Measurements from ENCODE around the gene UBE2F.
"Not testable (repeated sequence)": the region's sequence is repeated elsewhere in the genome, so short reads cannot be mapped to it uniquely, and the experiment has no call there.

UBE2F gene

DNA sequence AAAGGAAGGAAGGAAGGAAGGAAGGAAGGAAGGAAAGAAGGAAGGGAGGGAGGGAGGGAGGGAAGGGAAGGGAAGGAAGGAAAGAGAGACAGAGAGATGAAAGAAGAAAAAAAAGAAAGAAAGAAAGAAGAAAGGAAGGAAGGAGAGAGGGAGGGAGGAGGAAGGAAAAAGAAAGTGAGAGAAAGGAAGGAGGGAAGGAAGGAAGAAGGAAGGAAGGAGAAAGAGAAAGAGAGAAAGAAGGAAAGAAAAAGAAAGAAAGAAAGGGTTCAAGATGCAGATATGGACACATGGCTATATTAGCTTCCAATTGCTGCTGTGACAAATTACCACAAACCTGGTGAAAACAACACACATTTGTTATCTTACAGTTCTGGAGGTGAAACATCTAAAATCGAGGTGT is 20.4 kb upstream of the UBE2F start:
- DNase-seq, result no peak

- DNase-seq, result not testable (repeated sequence)
Observed at GRCh38 chr2:237951354-237951753, 15.5 kb upstream of the UBE2F start.

DNA sequence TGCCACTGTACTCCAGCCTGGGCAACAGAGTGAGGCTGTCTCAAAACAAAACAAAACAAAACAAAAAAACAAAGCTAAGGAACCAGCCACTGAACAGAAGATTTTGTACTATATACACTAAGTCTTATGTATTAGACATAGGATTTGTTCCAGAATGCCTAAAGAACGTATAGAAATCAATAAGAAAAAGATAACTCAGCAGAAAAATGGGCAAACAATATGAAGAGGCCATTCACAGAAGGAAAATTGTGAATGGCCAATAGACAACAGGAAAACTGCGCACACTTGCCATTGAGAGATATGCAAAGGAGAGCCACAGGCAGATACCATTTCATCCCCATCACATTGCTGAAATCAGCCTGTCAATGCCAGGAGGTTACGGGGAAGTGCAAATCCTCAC is 14.9 kb upstream of the UBE2F start:
- DNase-seq, result no peak

DNA sequence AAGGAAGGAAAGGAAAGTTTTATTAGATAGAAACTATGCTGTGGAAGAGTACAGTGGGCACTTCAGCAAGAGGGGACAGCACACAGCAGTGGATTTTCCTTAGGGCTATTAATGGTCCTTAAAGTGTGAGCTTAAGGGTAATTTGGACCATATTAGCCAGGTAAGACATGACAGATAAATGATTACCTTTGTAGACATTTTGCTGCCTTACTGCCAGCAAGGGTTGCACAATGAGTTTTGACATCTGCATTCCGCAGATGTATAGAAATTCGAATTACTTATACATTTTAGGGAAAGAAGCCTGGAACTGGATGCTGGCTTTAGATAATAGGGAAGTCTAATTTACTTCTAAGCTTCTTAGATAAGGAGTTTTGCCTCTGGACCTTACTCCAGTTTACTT is 14.0 kb upstream of the UBE2F start:
- DNase-seq, result no peak

DNA sequence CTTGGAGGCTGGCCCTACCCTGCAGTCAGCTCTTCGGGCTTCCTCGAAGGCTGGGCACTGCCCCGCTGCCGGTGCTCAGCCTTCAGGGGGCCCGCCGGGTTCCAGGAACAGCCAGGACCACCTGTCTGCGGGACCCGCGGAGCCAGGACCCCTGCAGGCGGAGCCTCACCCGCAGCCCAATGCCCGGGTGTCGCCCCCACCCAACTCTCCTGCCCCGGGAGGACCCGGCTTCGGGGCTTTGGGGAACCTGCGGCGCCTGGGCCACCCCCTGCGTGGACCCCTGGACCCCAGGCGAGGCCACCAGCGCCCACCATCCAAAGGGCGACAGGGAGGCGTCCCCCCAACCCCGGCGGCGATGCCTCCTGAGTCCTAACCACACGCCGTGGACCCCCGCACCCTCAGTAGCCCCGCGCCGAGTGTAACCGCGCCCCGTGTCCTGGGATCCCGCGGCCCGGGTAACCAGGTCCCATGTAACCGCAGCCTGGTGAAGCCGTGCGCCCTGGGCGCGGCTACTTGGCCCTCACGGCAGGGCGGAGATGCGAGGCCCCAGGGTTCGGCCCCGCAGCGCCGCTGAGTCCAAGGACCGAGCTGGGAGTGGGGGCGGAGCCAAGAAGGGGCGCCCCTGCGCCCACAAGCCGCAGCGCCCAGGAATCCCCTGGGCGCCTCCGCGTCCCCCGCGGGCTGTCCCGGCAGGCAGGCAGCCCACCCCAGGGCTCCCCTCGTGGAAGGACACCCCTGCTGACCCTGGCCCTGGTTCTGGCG is 11.0 kb upstream of the UBE2F start:
- DNase-seq, result no peak

DNA sequence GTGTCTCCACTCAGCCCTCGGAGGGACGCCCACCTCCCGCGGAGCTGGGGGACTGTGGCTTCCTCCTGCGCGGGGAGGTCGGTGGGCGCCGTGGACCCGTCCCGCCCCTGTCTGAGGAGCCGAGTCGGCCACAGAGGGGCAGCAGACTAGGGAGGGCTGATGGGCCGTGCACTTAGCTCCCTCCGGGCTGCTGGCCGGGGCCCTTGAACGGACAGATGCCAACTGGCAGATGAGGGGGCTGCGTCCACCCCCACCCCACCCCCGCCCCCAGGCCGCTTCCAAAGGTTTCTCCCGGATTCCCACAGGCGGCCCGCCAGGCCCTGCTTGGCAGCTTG is 10.4 kb upstream of the UBE2F start:
- no peak for DNase-seq

DNA sequence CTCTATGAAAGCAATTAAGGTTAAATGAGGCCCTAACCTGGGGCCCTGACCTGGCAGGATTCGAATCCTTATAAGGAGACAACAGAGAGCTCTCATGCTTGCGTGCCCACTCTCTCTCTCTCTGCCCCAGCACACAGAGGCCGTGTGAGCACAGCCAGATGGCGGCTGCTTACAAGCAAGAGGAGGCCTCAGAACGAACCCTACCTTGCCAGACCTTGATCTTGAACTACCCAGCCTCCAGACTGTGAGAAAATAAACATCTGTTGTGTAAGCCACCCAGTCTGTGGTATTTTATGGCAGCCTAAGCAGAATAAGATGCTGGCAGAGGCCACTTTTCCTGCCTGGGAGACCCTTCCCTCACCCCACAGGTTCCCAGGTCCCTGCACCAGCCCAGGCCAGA is 5.2 kb upstream of the UBE2F start:
- DNase-seq, result no peak

- no peak for DNase-seq
Observed at GRCh38 chr2:237962432-237963084, 4.3 kb upstream of the UBE2F start.

GRCh38 chr2:237963490-237963991 is 3.3 kb upstream of the UBE2F start:
- DNase-seq, result not testable (repeated sequence)

DNA sequence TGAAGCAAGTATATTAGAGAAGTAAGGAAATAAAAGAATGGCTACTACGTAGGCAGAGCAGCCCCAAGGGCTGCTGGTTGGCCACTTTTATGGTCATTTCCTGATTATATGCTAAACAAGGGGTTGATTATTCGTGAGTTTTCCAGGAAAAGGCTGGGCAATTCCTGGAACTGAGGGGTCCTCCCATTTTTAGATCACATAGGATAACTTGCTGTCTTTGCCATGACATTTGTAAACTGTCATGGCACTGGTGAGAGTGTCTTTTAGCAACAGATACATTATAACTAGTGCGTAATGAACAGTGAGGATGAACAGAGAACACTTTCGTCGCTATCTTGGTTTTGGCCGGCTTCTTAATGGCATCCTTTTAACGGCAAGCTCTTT is 2.6 kb upstream of the UBE2F start:
- DNase-seq, result no peak

DNA sequence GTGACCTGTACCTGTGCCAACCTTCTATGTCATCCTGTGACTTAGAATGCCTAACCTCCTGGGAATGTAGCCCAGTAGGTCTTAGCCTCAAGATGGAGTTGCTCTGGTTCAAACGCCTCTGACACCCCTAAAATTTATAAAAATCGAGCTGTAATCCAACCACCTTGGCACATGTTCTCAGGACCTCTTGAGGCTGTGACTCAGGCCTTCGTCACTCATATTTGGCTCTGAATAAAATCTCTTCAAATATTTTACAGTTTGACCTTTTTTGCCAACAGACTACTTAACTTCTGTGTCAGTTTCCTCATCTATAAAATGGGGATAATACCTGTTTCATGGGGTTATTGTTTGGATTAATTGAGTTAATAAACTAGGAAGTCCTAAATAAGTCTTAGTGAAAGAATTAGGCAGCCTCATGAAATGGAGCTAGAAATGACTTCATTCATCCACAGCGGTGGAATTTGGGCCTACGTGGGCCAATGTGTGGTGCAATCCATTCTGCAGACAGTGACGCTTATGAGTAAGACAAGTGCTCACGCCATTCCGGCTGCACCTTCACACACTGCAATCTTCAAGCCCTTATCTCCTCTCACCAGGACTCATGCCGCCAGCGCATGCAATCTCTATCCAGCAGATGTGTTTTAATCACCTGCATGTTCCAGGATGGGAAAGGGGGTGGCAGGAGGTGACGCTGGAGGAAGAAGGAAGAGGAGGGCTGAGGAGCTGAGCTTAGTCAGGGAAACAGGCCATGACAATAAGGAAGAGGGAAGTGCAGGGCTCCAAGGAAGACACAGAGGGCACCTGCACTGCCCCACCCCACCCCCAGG is 2.0 kb upstream of the UBE2F start:
- no peak for DNase-seq

GRCh38 chr2:237965844-237966243 is 970 bp upstream of the UBE2F start:
- DNase-seq, result not testable (repeated sequence)

GRCh38 chr2:237966250-237966564 is 607 bp upstream of the UBE2F start:
- DNase-seq, result no peak

GRCh38 chr2:237967463-237967951 is 693 bp downstream of the UBE2F start:
- no peak for DNase-seq

DNA sequence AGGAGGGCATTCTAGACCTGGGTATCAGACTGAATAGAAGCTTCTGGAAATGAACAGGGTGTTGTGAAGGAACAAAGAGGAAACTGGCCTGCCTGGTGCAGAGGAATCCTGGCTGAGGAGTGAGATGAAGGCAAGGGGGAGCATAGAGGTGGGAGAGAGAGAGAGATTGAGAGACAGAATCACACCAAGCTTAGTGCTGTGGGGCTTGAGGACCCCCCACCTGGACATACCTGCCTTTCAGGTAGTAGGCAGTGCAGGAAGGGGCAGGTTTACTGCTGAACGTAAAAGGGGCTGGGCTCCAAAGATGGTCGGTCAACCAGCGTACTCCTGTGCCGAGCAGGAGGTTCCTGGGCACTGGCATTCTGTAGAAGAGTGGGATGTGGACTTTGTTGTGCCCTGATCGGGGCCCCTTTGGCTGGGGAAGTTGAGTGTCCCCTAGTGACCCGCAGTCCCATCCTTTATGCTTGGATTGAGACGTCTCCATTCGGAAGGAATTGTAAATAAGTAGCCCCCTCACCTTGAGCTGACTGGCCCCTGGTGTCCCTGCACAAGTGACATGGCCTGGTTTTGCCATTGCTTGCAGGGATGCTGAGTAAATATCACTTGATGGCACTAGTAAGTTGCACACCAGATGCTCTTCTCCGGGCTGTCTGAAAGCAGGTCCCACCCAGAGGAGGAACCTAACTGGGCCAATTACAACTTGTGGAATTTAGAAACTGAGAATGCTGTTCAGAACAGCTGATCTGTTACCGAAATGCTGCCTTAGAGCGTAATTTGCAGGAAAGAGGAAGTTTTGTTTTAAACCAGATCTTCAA is 1.4 kb downstream of the UBE2F start:
- no peak for DNase-seq

GRCh38 chr2:237971661-237972060 is 4.8 kb downstream of the UBE2F start:
- DNase-seq, result no peak

DNA sequence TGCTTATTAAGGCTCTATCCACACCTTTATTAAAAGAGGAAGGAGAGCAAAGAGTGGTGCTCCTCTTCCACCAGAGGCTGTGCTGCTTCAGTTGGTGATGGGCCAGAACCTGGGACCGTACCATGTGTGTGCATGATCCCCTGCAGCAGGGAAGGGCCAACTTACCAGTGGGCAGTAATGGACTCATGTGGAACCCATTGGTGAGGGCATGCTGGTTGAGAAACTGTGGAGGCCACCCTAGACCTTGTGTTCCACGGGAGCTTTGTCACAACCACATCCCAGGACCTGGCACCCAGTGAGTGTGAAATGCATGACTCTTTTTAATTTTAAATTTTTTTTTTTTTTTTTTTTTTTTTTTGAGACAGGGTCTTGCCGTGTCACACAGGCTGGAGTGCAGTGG is 5.4 kb downstream of the UBE2F start:
- DNase-seq, result no peak

DNA sequence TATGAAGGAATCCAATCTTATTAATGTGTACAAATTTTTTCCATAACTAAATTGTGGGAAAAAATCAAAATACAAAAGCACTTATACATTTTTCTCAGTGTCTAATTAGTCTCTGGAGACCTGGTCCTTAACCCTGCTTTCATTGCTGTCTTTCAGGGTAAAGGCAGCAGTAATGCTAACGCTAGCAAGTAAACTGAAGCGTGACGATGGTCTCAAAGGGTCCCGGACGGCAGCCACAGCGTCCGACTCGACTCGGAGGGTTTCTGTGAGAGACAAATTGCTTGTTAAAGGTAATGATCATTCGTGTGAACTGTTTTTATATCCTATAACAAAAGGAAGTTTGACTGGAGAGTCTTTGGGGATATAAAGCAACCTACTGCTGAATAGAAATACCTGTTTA is 6.1 kb downstream of the UBE2F start:
- no peak for DNase-seq

- no peak for DNase-seq
Observed at GRCh38 chr2:237977380-237977779, 10.6 kb downstream of the UBE2F start.

DNA sequence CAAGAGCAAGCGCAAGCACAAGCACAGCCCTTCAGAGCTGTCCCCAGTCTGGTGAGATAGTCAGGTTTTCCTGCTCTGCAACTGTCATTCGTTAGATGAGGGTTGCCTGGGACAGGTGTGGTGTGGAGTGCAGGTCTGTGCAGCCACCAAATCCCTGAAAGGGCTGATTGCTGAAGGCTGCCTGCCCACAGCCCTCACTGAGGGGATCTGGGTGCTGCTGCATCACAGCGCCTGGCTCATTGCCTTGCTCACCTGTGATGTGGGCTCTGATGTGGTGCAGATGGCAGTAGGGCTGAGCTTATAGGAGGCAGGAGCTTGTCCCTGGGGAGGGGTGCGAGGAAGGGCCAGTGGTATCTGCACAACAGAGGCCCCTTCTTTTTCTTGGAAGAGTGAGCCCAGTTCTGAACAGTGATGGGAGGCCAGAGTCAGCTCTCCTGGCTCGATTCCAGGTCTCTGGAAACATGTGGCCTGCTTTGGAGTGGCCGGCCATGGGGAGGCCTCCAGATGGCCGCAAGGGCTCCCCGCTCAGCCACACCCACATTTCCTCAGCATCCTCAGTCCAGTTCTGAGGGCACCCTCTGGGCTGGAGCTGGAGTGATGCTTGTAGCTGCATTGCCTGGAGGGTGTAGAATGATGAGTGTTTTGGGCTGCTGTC is 11.4 kb downstream of the UBE2F start:
- DNase-seq, result no peak

DNA sequence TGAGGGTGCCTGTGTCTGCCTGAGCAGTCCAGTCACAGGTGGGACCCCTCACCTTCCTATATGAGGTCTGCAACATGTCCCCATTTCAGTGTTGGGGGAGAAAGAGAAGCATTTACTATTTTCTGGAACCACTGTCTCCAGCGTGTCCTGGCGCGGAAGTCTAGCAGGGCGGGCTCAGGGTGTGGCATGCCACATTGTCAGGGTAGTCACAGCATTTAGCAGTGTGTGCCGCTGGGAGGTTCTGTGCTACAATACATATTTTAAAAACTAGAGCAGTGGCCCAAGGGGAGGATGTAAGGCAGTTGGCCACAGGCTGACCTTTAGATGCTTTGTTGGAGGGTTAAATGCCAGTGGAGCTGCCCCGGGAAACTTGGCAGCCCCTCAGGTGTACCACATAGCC is 12.5 kb downstream of the UBE2F start:
- no peak for DNase-seq

- DNase-seq, result no peak
Observed at GRCh38 chr2:237980087-237980486, 13.3 kb downstream of the UBE2F start.
